Measurements from ENCODE around the gene SNCG.
"Not testable (repeated sequence)": the region's sequence is repeated elsewhere in the genome, so short reads cannot be mapped to it uniquely, and the experiment has no call there.

SNCG gene

DNA sequence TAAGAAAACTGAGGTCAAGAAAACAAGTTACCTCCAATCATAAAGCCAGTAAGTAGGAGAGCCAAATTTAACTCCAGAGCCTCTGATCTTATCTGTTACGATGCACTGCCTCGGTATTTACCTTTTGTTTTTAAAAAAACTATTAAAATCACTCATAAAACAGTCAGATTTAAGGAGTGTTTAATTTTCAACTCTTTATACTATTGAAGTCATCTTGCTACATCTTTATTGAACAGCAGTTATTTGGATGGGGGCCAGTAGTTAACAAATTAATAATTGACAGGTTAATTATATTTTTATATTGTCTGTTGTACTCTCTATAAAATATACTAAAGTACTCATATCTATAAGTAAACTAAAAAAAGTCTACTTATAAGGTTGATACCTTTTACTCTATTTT lies 34.5 kb downstream of the SNCG start:
- in situ Hi-C loops (cut with HindIII; ENCODE audit: low sequenced_read_pairs): no loop called here
- DNase-seq (ENCODE audit: low read depth): no peak
- no peak overlapping the region for H3K4me3 ChIP-seq (ENCODE audit: low read depth, low read length)
- TF ChIP-seq, protein P1, sequence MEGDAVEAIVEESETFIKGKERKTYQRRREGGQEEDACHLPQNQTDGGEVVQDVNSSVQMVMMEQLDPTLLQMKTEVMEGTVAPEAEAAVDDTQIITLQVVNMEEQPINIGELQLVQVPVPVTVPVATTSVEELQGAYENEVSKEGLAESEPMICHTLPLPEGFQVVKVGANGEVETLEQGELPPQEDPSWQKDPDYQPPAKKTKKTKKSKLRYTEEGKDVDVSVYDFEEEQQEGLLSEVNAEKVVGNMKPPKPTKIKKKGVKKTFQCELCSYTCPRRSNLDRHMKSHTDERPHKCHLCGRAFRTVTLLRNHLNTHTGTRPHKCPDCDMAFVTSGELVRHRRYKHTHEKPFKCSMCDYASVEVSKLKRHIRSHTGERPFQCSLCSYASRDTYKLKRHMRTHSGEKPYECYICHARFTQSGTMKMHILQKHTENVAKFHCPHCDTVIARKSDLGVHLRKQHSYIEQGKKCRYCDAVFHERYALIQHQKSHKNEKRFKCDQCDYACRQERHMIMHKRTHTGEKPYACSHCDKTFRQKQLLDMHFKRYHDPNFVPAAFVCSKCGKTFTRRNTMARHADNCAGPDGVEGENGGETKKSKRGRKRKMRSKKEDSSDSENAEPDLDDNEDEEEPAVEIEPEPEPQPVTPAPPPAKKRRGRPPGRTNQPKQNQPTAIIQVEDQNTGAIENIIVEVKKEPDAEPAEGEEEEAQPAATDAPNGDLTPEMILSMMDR (IDR thresholded peaks at IDR 0.05; ENCODE audit: low read depth, low read length, missing control alignments): no peak

GRCh38 chr10:86999802-87000403 lies 41.5 kb downstream of the SNCG start:
- in situ Hi-C loops (cut with HindIII; ENCODE audit: low sequenced_read_pairs): not testable (repeated sequence)

DNA sequence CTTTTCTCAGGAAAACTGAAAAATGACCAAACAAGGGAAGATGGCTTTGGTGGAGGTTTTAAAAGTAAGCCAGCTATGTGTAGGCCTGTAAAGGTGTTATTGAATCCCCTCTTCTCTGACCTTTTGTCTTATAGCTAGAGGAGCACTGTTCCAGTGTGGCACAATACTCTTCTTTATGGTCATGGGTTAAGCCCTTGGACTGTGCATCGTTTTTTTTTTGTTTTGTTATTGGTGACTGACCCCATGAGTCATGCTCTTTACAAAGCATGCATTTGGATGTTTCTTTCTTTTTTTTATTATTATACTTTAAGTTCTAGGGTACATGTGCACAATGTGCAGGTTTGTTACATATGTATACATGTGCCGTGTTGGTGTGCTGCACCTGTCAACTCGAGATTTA lies 42.1 kb downstream of the SNCG start:
- TF ChIP-seq, protein P1 (IDR thresholded peaks at IDR 0.05; ENCODE audit: low read depth, low read length, missing control alignments): no peak
- DNase-seq (ENCODE audit: low read depth): no peak
- in situ Hi-C loops (cut with HindIII; ENCODE audit: low sequenced_read_pairs): no loop called here
- H3K4me3 ChIP-seq (ENCODE audit: low read depth, low read length): no peak overlapping the region

More at GRCh38 chr10:86999802-87000403, 41.5 kb downstream of the SNCG start:
- DNase-seq (ENCODE audit: low read depth); H3K4me3 ChIP-seq (ENCODE audit: low read depth, low read length): not testable (repeated sequence)

DNA sequence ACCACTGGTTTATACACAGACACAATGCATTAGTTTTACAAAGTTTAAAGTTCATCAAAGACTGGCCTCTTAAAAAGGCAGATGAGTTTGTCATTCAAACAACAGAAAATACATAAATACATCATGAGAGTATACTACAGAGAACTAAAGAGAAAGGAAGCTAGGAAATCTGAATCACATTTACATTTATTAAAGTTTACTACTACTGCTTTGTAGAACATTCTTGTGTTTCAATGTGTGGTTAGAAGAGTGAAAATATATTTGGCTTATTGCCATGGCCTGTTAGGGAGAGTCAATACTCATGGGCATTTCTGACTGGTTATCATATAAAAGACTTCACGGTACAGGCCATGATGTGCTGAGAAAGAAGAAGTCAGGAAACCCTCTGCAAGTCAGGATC lies 48.7 kb downstream of the SNCG start:
- H3K4me3 ChIP-seq (ENCODE audit: low read depth, low read length); in situ Hi-C loops (cut with HindIII; ENCODE audit: low sequenced_read_pairs); DNase-seq (ENCODE audit: low read depth): not testable (repeated sequence)

- DNase-seq (ENCODE audit: low read depth); in situ Hi-C loops (cut with HindIII; ENCODE audit: low sequenced_read_pairs); H3K4me3 ChIP-seq (ENCODE audit: low read depth, low read length): not testable (repeated sequence)
Observed at GRCh38 chr10:87007674-87008073, 49.3 kb downstream of the SNCG start.

GRCh38 chr10:87008303-87008702 lies 49.9 kb downstream of the SNCG start:
- in situ Hi-C loops (cut with HindIII; ENCODE audit: low sequenced_read_pairs); H3K4me3 ChIP-seq (ENCODE audit: low read depth, low read length); DNase-seq (ENCODE audit: low read depth): not testable (repeated sequence)

DNA sequence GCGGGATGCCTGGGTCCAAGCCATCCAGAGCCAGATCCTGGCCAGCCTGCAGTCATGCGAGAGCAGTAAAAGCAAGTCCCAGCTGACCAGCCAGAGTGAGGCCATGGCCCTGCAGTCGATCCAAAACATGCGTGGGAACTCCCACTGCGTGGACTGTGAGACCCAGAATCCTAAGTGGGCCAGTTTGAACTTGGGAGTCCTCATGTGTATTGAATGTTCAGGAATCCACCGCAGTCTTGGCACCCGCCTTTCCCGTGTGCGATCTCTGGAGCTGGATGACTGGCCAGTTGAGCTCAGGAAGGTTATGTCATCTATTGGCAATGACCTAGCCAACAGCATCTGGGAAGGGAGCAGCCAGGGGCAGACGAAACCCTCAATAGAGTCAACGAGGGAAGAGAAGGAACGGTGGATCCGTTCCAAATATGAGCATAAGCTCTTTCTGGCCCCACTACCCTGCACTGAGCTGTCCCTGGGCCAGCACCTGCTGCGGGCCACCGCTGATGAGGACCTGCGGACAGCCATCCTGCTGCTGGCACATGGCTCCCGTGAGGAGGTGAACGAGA lies 50.8 kb downstream of the SNCG start:
- H3K4me3 ChIP-seq (ENCODE audit: low read depth, low read length); in situ Hi-C loops (cut with HindIII; ENCODE audit: low sequenced_read_pairs); DNase-seq (ENCODE audit: low read depth): not testable (repeated sequence)

All from astrocyte of the cerebellum (primary cell).